Head of caudate nucleus (tissue), 42 donors: ENCODE results near the gene CCNY.
"Not testable (repeated sequence)": the region's sequence is repeated elsewhere in the genome, so short reads cannot be mapped to it uniquely, and the experiment has no call there.

Experiments
- DNase-seq, 42 donors: peaks; one replicate each; pipeline versions ENCODE4 v3.0.0 to v3.0.0-alpha.2; 2020 to 2021; ENCODE audit warnings: mixed read lengths in 7 of 42
- intact Hi-C: fragments of 100-400 bp; cut with DNase I; formaldehyde crosslinking; loops from one replicate; pipeline ENCODE4 v1.15.0; 2022

CCNY gene

DNA sequence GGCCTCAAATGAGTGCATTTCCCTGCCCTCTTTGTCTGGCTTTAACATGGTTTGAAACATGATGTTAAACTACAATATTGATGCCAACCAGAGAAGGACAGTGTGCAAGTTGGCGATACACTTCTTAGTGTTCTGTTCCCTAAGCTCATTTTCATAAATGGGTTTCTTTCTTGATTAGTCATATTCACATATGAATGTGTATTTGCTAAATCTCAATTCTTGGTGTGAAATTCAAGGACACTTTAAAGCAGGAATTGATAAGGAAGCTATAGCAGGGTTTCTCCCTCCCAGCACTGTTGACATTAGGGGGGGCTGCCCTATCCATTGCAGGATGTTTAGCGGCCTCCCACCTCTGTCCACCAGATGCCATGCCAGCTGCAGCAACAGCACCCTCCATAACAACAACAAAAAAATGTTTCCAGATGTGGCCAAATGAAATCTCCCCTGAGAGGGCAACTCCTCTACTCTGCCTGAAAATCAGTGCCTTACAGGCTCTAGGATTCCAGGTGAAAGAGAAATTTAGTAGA is 13.1 kb downstream of the CCNY start:
- DNase-seq, result no peak
- intact Hi-C loops, result no loop called here

GRCh38 chr10:35351021-35351420 is 14.7 kb downstream of the CCNY start:
- DNase-seq, result no peak

GRCh38 chr10:35352097-35352496 is 15.8 kb downstream of the CCNY start:
- intact Hi-C loops, result no loop called here
- DNase-seq, result no peak

More at GRCh38 chr10:35351021-35351420, 14.7 kb downstream of the CCNY start:
- intact Hi-C loops, result no loop called here

GRCh38 chr10:35352512-35352911 is 16.2 kb downstream of the CCNY start:
- intact Hi-C loops, result no loop called here
- no peak for DNase-seq

GRCh38 chr10:35353395-35353794 is 17.1 kb downstream of the CCNY start:
- intact Hi-C loops, result no loop called here
- DNase-seq, result no peak

GRCh38 chr10:35353805-35354204 is 17.5 kb downstream of the CCNY start:
- intact Hi-C loops, result no loop called here

GRCh38 chr10:35354257-35354656 is 17.9 kb downstream of the CCNY start:
- intact Hi-C loops, DNase-seq: not testable (repeated sequence)

More at GRCh38 chr10:35353805-35354204, 17.5 kb downstream of the CCNY start:
- no peak for DNase-seq

- intact Hi-C loops, result no loop called here
- DNase-seq, result peak in 8 of 42 donors; percentile 19 to 69 (median 54)
Measured at GRCh38 chr10:35355971-35356724, 19.8 kb downstream of the CCNY start.

DNA sequence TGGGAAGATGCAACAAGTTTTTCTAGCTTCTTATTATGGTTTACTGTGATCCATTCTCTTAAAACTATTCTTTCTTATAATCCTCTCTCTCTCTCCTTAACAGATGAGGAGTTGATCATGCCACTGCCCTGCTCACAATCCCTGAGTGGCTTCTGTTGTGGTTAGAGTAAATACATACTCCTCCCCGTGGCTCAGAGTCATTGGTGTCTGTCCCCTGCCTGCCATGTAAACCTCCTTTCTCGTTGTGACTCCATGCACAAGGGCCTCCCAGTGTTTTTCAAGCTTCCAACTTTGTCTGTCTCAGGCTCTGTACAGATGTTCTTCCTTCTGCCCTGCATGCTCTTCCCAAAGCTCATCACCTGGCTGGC is 20.4 kb downstream of the CCNY start:
- DNase-seq, result no peak
- intact Hi-C loops, result no loop called here

GRCh38 chr10:35359056-35359455 is 22.7 kb downstream of the CCNY start:
- intact Hi-C loops, result no loop called here
- DNase-seq, result no peak

- intact Hi-C loops, result no loop called here
- no peak for DNase-seq
Measured at GRCh38 chr10:35359873-35360272, 23.6 kb downstream of the CCNY start.

- intact Hi-C loops, result no loop called here
- no peak for DNase-seq
Measured at GRCh38 chr10:35362701-35363350, 26.5 kb downstream of the CCNY start.

- no peak for DNase-seq
- intact Hi-C loops, result no loop called here
Measured at GRCh38 chr10:35363587-35363986, 27.3 kb downstream of the CCNY start.

DNA sequence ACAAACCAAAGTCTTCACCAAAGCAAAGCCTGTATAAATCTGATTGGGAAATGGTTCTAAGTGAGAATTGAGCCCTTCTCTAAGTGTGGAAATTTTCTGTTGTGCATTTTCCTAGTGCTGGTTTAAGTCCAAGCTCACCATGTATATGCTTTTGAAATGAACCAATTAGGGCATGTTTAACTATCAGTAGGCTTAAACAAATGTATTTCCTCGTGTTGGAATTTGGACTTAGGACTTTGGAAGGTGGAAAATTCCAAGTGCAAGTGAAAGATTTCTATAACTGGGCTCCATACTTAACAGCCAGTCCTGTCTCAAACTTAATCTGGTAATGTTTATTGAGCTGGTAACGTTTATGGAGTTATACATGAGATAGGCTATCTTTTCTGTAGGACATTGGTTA is 28.5 kb downstream of the CCNY start:
- intact Hi-C loops, result no loop called here
- no peak for DNase-seq

DNA sequence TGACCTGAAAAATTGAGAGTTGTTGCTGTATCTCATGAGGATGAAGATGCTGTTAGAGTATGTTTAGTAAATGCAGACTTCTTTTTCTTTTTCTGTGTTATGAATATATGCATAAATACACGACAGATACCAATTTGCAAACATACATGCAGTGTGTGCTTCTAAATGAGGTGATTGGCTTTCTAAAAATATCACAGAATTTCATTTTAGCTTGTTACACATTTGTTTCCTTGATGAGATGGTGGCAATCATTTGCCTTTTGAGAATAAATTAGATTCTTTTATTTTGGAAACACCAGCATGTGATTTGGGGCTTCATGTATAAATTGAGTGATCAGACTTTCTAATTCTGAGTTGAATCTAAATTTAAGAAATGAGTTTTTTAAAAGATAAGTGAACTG is 29.7 kb downstream of the CCNY start:
- intact Hi-C loops, result no loop called here

DNA sequence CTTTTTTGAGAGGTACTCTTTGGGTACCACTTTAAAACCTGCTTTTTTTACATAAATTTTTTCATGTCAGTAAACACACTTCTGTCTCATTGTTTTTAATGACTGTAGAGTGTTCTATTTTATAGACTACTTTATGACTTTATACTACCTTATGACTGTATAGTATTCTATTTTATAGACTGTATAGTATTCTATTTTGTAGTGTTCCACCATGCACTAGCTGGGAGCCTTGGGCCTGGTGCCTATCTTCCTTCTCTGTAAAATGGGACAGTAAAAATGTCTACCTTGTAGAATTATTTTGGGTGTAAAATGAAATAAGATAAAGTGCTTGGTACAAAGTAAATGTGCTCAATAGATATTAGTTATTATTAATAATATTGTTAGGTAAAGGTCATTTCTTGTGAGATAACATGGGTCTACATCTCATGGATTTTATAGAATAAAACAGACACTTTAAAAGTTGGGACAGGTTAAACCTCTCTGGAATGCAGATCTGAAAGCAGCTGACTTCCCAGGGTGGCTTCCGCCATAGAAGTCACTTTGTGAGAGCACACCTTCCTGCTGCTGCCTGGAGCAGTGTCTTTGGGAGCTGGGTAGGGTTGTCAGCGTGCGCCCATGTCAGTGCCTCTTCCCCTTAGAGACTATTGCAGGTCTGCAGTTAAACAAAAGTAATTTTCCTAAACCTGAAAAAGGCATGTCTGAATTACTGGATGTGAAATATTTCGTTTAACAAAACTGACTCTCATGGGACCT is 31.0 kb downstream of the CCNY start:
- intact Hi-C loops, result no loop called here
- no peak for DNase-seq

More for the DNA sequence above, 29.7 kb downstream of the CCNY start:
- DNase-seq, result no peak

DNA sequence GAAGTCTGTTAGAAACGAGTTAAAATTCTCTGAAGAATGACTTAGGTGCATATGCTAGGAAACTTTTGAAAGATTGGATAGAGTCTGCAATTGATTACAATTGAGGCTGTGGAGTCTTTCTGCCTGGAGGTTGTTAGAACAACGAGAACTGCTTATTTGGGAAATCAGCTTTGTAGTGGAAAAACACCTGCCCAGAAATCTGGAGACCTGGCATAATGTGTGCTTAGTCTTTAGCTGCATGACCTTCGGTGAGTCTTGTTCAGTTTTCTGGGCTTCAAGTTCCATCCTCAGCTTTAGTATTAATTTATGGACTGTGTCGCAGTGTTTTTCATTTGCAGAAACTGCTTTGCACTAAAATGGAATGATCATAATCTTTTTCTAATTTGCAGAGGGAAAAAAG is 31.7 kb downstream of the CCNY start:
- no peak for DNase-seq
- intact Hi-C loops, result no loop called here

DNA sequence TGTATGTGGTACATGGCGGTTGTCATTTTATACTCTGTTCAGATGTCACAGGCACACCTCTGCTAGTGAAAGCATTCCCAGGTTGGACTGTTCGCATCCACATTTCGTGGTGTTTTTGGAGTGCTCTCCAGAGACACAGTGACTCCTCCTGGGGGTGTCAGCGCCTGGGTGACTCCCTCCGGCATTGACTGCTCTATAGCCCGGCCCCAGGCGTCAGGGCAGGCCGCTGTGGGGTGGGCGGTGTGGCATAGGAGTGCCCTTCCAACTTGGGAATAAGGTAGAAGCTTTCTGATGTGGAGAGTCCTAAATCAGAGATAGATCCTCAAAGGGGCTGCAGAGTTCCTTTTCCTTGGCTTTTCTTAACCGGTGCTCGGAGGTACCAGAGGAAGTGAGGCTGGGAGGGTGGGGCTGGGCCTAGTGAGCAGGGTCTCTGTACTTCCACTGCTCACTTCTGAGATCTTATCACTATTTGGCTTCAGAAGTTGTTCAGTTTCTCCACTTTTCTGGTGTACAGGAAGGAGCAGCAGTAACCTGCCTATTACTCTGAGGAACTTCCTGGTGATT is 32.3 kb downstream of the CCNY start:
- intact Hi-C loops, result no loop called here
- no peak for DNase-seq

DNA sequence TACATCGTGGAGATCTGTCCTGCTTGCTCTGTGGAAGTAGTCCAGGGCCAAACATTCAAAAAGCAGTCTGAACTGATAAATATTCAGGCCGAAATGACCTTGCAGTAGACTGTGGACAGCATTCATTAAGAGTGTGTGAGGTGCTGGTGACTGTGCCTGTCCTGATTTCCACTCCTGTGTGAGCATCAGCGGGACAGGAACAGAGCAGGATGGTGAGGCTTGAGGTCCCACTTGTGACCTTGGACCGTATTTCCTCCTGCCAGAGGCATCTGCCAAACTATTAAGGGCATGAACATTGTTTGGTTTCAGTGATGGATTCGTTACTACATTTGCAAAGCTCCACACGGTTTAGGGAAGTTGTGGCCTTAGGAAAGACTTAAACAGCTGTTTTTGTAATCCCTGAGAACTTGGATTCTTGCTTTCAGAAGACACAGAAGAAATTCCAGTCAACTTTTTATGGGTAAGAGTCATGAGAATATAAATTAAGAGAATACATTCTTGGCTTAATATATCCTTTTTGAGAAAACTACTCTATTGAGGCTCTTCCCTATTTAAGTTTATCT is 32.8 kb downstream of the CCNY start:
- intact Hi-C loops, result no loop called here
- no peak for DNase-seq
